NK-92 treated with Interleukin-12 subunit alpha and Interleukin-12 subunit beta, amount 100 ng/mL, for 24 hours (cell line): ENCODE data around the gene ZC3H10.
"Not testable (repeated sequence)": the region's sequence is repeated elsewhere in the genome, so short reads cannot be mapped to it uniquely, and the experiment has no call there.

Experiments used
- DNase-seq: peaks from one replicate; lab custom pipeline; 2025; lab: John Stamatoyannopoulos, UW

The ZC3H10 gene

GRCh38 chr12:56102683-56103065 lies 15.4 kb upstream of the ZC3H10 start:
- no peak for DNase-seq

- DNase-seq: no peak
Measured at GRCh38 chr12:56103066-56103711, 14.9 kb upstream of the ZC3H10 start.

- no peak for DNase-seq
Measured at GRCh38 chr12:56103823-56104108, 14.3 kb upstream of the ZC3H10 start.

DNA sequence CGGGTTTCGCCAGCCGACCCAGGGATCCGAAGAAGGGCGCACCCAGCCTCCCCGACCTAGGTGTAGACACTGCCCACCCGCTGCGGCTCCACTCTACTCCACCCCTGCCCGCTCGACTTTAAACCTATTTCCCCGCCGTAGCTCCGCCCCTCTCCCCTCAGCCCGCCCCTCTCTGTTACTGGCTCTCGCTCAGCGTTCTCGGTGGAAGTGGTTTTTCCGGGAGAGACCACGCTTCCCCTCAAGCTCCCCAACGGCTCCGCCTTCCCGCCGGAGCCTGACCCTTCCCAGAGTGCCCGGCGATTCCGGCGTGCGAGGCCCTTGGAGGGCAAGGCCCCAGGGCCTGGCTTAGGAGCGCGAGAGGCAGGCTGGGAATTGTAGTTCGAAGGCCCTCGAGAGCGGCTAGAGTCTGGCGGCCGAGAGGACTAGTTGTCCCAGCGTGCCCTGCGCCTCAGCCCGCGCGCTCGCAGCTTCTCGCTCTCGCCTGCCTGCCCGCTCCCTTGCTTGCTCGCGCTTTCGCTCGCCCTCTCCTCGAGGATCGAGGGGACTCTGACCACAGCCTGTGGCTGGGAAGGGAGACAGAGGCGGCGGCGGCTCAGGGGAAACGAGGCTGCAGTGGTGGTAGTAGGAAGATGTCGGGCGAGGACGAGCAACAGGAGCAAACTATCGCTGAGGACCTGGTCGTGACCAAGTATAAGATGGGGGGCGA lies 13.8 kb upstream of the ZC3H10 start, which contains the start of gene PA2G4:
PA2G4 (plus strand) TSS at position 451 of the 706 bp plus-strand sequence; CDS start at position 630, 179 bp downstream.
- DNase-seq: peak; percentile 95

DNA sequence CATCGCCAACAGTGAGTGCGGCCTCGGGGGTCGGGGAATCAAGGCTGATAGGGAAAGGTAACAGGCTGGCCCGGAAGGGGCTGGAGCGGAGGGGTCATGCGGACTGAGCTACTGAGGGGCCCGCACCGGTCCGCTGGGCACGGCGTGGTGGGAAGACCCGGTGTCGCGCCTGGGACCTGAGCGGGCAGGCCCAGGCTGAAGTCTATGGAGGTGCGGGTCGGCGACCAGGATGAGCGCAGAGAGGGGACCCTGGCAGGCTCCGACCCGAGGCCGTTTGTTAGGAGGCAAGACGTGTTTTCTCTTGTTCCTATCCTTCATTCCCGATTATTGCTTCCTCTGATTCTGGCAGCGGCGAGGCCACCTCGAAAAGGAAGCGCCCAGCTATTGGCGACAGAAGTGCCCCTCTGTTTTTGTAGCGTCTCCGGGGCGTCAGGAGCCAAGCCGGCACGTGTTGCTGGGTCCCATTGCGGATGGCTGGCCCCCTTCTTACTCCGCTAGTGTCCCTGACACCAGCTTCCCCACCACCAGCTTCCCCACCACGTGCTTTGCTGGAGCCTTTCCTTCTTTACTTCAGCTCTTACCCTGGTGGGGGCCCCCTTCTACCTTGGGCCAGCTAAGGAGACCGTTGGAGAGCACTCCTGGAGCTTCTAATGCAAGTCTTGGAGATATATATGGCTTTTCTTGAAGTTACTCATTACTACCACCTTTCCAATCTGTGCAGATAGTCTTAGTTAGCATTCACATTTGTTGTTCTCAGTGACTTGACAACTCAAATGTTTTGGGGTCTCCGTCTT lies 13.1 kb upstream of the ZC3H10 start:
- DNase-seq: peak; percentile 57

DNA sequence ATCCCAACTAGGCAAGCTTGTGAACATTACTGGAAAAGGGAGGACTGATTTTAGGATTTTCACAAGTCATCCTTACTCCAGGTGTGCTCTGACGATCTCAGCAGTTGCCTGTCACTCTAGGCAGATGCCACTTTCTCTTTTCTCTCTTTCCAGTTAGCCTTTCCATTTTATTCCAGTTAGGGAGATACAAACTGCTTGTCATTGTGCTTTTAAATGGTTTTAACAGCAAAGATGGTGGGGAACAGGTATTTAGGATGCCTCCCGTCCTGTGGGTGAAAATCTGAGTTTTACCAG lies 12.5 kb upstream of the ZC3H10 start:
- no peak for DNase-seq

- no peak for DNase-seq
Measured at GRCh38 chr12:56107242-56107641, 10.8 kb upstream of the ZC3H10 start.

DNA sequence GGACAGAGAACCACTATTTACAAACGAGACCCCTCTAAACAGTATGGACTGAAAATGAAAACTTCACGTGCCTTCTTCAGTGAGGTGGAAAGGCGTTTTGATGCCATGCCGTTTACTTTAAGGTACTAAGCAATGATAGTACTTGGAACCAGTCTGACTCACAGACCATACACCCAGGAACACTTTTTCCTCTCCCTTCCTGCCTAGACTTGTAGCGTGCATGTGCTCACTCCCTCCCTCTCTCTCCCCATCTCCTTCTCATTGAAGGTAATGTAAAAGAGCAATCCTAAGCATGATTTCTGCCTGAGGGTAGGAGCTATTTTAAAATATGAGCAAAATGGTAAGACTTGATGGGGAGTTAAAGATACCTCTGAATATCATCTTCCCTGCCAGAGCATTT lies 7.5 kb upstream of the ZC3H10 start:
- no peak for DNase-seq

- DNase-seq: no peak
Measured at GRCh38 chr12:56114084-56114483, 4.0 kb upstream of the ZC3H10 start.

GRCh38 chr12:56115329-56115728 lies 2.7 kb upstream of the ZC3H10 start:
- no peak for DNase-seq

GRCh38 chr12:56116267-56117081 lies 1.6 kb upstream of the ZC3H10 start, which contains the start of gene RPL41:
Gene RPL41, plus strand, starts transcription at chr12:56116633.
- peak; percentile 71 for DNase-seq

GRCh38 chr12:56117082-56117706 lies 872 bp upstream of the ZC3H10 start:
- DNase-seq: not testable (repeated sequence)

DNA sequence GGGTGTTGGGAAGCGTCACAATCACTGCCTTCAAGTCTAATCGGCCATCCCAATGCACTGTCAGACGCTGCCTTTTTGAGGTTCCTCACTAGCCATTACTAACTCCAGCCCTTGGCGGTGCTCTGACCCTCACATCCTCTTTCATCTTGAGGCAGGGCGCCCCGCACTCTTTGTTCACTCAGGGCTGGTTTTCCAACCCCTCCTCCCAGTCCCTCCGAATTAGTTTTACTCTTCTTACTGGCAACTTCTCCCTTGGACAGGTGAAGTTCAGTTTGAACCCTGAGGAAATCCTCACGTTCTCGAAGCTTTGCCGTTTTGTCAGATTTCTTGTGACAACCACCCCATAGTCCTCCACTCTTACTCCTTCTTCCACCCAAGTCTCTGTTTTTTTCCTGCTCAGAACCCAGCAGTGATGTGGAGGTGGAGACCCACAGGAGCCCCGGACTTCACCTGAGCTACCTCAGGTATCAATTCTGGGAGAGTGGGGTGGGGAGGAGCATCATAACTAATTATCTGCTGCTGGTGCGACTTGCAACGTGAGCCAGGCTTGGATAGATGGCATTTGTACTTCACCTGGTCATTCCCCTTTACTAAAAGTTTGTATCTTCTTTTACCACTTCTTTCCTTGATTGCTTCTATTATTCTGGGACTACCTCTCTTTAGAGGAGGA lies 757 bp downstream of the ZC3H10 start:
- DNase-seq: no peak

- DNase-seq: peak; percentile 40
Measured at GRCh38 chr12:56119361-56119796, 1.3 kb downstream of the ZC3H10 start.

DNA sequence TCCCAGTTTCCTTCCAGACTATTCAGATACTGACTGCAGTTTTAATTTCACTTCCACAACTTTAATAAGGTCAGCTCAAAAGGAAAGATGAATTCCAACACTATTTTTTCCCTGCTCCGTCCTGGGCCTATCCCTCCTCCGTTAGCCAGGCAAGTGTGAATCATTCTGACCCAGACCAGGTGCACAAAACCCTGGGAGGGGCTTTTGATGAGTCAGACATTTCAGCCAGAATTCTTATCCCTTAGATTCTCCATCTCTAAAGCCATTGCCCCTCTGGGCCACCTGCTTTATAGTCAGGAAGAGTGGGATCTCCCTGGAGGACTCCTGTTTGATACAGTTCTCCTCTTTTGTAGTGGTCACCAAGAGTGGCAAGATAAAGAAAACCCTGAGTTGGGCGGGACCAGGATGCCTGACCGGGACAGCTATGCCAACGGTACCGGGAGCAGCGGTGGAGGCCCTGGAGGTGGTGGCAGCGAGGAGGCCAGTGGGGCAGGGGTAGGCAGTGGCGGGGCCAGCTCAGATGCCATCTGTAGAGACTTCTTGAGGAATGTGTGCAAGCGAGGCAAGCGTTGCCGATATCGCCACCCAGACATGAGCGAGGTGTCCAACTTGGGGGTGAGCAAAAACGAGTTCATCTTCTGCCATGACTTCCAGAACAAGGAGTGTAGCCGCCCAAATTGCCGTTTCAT lies 2.2 kb downstream of the ZC3H10 start:
- DNase-seq: no peak

DNA sequence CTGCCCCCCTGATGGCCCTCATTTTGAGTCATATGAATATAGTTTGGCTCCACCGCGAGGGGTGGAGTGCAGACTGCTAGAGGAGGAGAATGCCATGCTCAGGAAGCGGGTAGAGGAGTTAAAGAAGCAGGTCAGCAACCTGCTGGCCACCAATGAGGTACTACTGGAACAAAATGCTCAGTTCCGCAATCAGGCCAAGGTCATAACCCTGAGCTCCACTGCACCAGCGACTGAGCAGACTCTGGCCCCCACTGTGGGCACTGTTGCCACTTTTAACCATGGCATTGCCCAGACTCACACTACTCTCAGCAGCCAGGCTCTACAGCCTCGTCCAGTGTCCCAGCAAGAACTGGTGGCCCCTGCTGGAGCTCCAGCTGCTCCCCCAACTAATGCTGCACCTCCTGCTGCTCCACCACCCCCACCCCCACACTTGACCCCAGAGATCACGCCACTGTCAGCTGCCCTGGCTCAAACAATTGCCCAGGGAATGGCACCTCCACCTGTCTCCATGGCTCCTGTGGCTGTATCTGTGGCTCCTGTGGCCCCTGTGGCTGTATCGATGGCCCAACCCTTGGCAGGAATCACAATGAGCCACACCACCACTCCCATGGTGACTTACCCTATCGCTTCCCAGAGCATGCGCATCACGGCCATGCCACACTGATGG lies 3.3 kb downstream of the ZC3H10 start:
- no peak for DNase-seq

DNA sequence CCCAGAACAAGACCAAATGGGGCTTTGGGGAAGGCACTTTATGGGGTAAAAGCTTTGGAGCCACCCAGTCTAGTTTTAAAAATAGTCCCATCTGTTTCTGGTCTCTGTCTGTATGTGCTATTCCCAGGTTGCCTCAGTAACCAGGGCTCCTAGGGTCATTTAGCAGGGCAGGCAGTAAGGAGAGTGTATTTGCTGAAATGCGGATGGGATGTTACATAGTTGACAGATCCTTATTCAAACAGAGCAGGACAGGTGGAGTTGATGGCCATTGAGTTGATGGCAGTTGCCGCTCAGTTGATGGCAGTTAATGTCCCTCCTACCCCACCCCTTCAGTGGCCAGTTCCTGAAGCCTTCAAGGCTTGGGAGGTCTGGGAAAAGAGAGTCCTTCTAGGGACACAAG lies 4.6 kb downstream of the ZC3H10 start:
- no peak for DNase-seq

- DNase-seq: no peak
Measured at GRCh38 chr12:56124133-56124532, 6.1 kb downstream of the ZC3H10 start.

- DNase-seq: no peak
Measured at GRCh38 chr12:56126732-56127239, 8.7 kb downstream of the ZC3H10 start.

DNA sequence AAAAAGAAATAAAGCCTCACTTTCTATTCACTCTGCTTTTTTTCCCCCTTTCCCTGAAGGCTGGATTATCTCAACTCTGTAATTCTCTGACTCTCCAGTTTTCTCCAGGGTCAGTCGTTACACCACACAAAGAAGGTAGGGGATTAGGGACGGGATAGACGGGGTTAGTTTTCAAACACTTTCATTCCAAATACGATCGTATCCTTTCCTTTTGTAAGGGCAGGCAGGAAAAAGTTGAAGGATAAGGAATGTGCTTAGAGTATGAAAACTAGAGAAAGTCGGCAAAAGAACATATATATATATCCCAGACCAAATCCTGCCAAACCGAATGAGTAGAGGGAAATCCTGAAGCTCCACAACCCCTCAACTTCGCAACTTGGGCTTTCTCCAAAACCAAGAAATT lies 9.4 kb downstream of the ZC3H10 start:
- DNase-seq: no peak
